Astrocyte (in vitro differentiated cells and primary cell): ENCODE measurements around the gene BICD1.

Source experiments
- CTCF ChIP-seq: IDR thresholded peaks from 2 replicates; pipeline ENCODE4 v1.5.1; 2011; ENCODE audit warnings: low read depth, mild to moderate bottlenecking, inconsistent platforms, low read length, moderate library complexity; ENCODE audit not compliant: insufficient read depth
- EZH2 ChIP-seq: IDR thresholded peaks from 2 replicates; pipeline ENCODE4 v1.6.1; 2012; ENCODE audit warnings: mild to moderate bottlenecking, low read length, inconsistent platforms; ENCODE audit not compliant: insufficient read depth

- no peak for TF ChIP-seq EZH2
- no peak for TF ChIP-seq CTCF
These were observed 2.1 kb downstream of the BICD1 start for GRCh38 chr12:32108787-32109186.
